ENCODE data around the gene PDE7B.

DNA sequence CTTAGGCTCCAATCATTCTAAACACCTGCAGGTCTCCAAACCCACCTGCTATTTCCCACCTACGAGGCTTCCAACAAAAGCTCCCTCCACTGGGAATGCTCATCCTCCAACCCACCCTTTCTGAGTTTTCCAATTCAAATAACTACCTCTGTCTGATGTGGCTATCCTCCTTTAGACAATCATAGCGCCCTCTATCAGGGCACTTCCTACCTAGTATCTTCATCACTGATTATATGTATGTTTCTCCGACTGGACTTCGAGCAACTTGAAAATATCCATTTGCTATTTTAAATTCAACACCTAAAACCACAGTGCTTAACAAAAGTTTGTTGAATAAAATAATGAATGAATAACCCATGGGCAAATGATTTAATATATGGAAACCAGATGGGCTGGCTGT is 357.3 kb downstream of the PDE7B start:
- TF ChIP-seq, protein P1, sequence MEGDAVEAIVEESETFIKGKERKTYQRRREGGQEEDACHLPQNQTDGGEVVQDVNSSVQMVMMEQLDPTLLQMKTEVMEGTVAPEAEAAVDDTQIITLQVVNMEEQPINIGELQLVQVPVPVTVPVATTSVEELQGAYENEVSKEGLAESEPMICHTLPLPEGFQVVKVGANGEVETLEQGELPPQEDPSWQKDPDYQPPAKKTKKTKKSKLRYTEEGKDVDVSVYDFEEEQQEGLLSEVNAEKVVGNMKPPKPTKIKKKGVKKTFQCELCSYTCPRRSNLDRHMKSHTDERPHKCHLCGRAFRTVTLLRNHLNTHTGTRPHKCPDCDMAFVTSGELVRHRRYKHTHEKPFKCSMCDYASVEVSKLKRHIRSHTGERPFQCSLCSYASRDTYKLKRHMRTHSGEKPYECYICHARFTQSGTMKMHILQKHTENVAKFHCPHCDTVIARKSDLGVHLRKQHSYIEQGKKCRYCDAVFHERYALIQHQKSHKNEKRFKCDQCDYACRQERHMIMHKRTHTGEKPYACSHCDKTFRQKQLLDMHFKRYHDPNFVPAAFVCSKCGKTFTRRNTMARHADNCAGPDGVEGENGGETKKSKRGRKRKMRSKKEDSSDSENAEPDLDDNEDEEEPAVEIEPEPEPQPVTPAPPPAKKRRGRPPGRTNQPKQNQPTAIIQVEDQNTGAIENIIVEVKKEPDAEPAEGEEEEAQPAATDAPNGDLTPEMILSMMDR (IDR thresholded peaks at IDR 0.05): no peak
- no peak for TF ChIP-seq EZH2 (IDR thresholded peaks at IDR 0.05; ENCODE audit: borderline replicate concordance, insufficient read depth, low read depth, low read length, poor library complexity, severe bottlenecking)
